Measurements from ENCODE around the gene SLC22A2.

SLC22A2 gene

GRCh38 chr6:160221423-160221822, 37.2 kb downstream of the SLC22A2 start:
- peak; percentile 9 for TF ChIP-seq CTCF (IDR thresholded peaks at IDR 0.05; ENCODE audit: extremely low read depth, insufficient read depth, missing control alignments)
- DNase-seq (ENCODE audit: low spot score) = no peak
- in situ Hi-C loops (cut with MboI; ENCODE audit: low pct_unique_long_range_greater_than_20kb, low sequenced_read_pairs, unreplicated experiment) = no loop called here

GRCh38 chr6:160218810-160219209, 39.8 kb downstream of the SLC22A2 start:
- no peak for TF ChIP-seq CTCF (IDR thresholded peaks at IDR 0.05; ENCODE audit: extremely low read depth, insufficient read depth, missing control alignments)
- no peak for DNase-seq (ENCODE audit: low spot score)
- in situ Hi-C loops (cut with MboI; ENCODE audit: low pct_unique_long_range_greater_than_20kb, low sequenced_read_pairs, unreplicated experiment) = no loop called here

- in situ Hi-C loops (cut with MboI; ENCODE audit: low pct_unique_long_range_greater_than_20kb, low sequenced_read_pairs, unreplicated experiment) = no loop called here
- no peak for TF ChIP-seq CTCF (IDR thresholded peaks at IDR 0.05; ENCODE audit: extremely low read depth, insufficient read depth, missing control alignments)
- DNase-seq (ENCODE audit: low spot score) = no peak
These were observed 40.8 kb downstream of the SLC22A2 start for GRCh38 chr6:160217863-160218262.

DNA sequence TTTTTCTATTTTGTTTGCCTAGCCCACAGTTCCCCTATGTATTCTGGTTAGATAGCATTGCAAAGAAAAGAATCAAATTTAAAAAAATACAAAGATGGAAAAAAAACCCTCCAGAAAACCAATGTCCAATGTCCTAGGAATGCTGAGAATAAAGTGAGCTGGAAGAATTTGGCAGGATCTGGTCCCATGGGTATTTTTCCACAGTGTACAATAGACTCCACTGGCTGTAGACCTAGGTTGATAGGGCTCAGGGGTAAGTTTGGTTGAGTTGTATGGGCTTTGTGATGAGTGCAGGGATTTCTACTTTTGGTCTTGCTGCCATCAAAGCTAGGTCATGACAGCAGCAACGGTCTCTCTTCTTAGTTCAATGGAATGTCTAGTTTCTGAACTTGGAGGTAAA, 41.5 kb downstream of the SLC22A2 start:
- DNase-seq (ENCODE audit: low spot score) = no peak

DNA sequence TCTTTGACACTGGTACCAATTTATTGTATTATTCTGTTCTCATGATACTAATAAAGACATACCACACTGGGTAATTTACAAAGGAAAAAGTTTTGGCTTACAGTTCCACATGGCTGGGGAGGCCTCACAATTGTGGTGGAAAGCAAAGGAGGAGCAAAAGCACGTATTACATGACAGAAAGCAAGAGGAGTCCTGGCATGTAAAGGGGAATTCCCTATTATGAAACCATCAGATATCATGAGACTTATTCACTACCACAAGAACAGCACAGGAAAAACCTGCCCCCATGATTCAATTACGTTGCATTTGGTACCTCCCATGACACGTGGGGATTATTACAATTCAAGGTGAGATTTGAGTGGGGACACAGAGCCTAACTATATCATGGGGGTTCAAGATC, 43.4 kb downstream of the SLC22A2 start:
- in situ Hi-C loops (cut with MboI; ENCODE audit: low pct_unique_long_range_greater_than_20kb, low sequenced_read_pairs, unreplicated experiment) = no loop called here
- DNase-seq (ENCODE audit: low spot score) = no peak
- TF ChIP-seq CTCF (IDR thresholded peaks at IDR 0.05; ENCODE audit: extremely low read depth, insufficient read depth, missing control alignments) = no peak

More for the DNA sequence above, 41.5 kb downstream of the SLC22A2 start:
- in situ Hi-C loops (cut with MboI; ENCODE audit: low pct_unique_long_range_greater_than_20kb, low sequenced_read_pairs, unreplicated experiment) = no loop called here
- TF ChIP-seq CTCF (IDR thresholded peaks at IDR 0.05; ENCODE audit: extremely low read depth, insufficient read depth, missing control alignments) = no peak

DNA sequence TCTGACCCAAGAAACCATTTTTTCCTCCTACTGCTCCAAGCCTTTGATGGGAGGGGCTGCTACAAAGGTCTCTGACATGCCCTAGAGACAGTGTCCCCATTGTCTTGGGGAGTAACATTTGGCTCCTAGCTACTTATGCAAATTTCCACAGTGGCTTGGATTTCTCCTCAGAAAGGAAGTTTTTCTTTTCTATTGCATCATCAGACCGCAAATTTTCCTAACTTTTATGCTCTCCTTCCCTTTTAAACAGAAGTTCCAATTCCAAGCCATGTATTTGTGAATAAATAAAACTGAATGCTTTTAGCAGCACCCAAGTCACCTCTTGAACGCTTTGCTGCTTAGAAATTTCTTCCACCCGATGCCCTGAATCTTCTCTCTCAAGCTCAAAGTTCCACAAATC, 51.0 kb downstream of the SLC22A2 start:
- in situ Hi-C loops (cut with MboI; ENCODE audit: low pct_unique_long_range_greater_than_20kb, low sequenced_read_pairs, unreplicated experiment) = no loop called here
- TF ChIP-seq CTCF (IDR thresholded peaks at IDR 0.05; ENCODE audit: extremely low read depth, insufficient read depth, missing control alignments) = no peak
- DNase-seq (ENCODE audit: low spot score) = no peak

DNA sequence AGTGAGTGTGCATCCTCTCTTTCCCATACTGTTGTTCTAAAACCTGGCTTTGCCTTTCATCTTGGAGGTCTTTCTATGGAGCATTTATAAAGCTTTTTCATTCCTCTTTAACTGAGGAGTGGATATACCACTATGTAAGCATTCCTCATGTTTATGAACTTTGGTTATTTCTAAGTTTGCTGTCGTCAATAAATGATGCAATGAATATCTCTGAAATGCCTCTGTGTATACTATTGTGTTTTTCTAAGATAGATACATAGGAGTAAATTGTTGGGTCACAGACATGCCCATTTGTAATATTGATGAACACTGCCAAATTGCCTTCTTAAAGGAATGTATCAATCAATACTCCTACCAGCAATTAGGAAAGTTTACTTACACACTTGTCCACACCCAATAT, 53.9 kb downstream of the SLC22A2 start:
- TF ChIP-seq CTCF (IDR thresholded peaks at IDR 0.05; ENCODE audit: extremely low read depth, insufficient read depth, missing control alignments) = no peak
- in situ Hi-C loops (cut with MboI; ENCODE audit: low pct_unique_long_range_greater_than_20kb, low sequenced_read_pairs, unreplicated experiment) = no loop called here
- no peak for DNase-seq (ENCODE audit: low spot score)
